ENCODE results near the gene PRDM7.

DNA sequence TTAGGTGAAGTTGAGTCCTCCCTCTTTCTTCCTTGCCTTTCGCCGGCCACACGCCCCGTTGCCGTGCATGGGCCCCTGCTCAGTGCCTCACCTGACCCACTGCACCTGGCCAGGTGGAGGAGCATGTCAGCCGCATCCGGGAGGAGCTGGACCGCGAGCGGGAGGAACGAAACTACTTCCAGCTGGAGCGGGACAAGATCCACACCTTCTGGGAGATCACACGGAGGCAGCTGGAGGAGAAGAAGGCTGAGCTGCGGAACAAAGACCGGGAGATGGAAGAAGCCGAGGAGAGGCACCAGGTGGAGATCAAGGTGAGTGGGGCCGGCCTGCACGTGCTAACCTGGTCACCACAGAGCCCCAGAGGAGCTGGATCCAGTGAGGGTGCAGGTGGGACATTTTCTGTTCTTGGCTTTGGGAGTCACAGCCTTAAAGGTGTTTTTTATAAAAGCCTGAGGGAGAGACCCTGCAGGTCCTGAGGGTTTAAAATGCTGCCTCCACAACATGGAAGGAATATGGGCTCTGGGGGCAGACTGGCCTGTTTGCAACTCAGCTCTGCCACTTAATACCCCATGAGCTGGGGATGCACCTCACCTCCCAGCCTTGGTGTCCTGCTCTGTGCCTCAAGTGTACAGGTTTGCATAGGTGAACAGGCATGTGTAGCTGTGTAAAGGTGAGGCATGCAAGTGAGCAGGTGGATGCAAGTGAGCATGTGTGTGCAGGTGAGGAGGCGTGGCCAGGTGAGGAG, 45.8 kb downstream of the PRDM7 start:
- TF ChIP-seq POLR2A (IDR thresholded peaks at IDR 0.05; ENCODE audit: low read length) (no peak), GATA1 (IDR thresholded peaks at IDR 0.05; ENCODE audit: low read depth, low read length) (no peak)
